ENCODE data around the gene OSBPL10. TPM values are rescaled to one million over a fixed set of nuclear protein-coding genes. Genes with fewer than 3 reads are reported as not detected.

Gene OSBPL10
- total and polyA plus RNA-seq, 7 donors: 0.75 to 4.6 (median 2.3) TPM

DNA sequence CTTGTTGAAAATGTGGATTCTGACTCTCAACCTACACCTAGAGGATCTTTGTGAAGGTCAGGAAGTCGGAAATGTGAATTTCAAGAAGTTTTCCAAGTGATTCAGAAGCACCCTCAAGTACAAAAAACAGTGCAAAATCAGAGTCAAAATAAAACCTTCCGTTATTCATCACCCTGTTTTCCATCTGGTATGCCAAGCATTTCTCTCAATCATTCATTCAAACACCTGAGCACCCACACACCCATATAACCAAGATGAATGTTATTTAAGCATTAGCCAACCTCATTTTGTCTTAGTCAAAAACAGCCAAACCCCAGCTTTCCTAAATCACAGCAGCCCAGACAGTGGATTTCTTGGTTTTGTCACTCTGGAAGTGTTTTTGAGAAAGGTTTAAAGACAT is 91.1 kb downstream of the OSBPL10 start:
- H3K9me3 ChIP-seq: no peaks in the 10 kb centered on the region
- no peak for DNase-seq
- WGBS, 3 donors: 90 to 95% (median 90%) methylated on average over 2 of the region's 2 CpGs
- no peak for ATAC-seq
- no peaks in the 10 kb centered on the region for H3K27me3 ChIP-seq (ENCODE audit: insufficient read depth in 3 of 3, low read length in 2 of 3)
- TF ChIP-seq, protein P1, sequence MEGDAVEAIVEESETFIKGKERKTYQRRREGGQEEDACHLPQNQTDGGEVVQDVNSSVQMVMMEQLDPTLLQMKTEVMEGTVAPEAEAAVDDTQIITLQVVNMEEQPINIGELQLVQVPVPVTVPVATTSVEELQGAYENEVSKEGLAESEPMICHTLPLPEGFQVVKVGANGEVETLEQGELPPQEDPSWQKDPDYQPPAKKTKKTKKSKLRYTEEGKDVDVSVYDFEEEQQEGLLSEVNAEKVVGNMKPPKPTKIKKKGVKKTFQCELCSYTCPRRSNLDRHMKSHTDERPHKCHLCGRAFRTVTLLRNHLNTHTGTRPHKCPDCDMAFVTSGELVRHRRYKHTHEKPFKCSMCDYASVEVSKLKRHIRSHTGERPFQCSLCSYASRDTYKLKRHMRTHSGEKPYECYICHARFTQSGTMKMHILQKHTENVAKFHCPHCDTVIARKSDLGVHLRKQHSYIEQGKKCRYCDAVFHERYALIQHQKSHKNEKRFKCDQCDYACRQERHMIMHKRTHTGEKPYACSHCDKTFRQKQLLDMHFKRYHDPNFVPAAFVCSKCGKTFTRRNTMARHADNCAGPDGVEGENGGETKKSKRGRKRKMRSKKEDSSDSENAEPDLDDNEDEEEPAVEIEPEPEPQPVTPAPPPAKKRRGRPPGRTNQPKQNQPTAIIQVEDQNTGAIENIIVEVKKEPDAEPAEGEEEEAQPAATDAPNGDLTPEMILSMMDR (IDR thresholded peaks at IDR 0.05): no peak
- no peak overlapping the region for H3K4me3 ChIP-seq
- intact Hi-C loops (cut with DNase I): no loop called here
- no peak overlapping the region for H3K27ac ChIP-seq
- no peaks in the 10 kb centered on the region for H3K36me3 ChIP-seq (ENCODE audit: insufficient read depth in 1 of 2, low read depth in 1 of 2)
- no peaks in the 10 kb centered on the region for H3K4me1 ChIP-seq

DNA sequence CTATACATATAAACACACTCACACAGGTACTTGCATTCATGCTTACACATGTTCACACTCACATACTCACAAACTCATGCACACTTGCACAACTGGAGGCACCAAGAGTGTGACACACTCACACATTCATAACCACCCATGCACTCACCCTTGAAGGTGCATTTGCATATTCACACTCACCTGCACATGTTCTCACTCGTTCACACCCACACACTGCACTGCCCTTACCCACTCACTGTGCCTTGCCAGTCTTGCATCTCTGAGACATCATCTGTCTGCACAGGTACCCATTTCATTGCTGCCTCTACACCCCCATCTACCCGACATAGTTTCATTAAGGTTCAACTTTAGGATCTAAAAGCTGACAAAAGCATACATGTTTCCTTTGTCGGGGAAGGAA is 95.8 kb downstream of the OSBPL10 start:
- DNase-seq: no peak
- TF ChIP-seq, protein P1 (IDR thresholded peaks at IDR 0.05): no peak
- H3K4me1 ChIP-seq: no peaks in the 10 kb centered on the region
- no peaks in the 10 kb centered on the region for H3K9me3 ChIP-seq
- no peak for ATAC-seq
- intact Hi-C loops (cut with DNase I): no loop called here
- H3K27ac ChIP-seq: no peak overlapping the region
- H3K36me3 ChIP-seq (ENCODE audit: insufficient read depth in 1 of 2, low read depth in 1 of 2): no peaks in the 10 kb centered on the region
- no peaks in the 10 kb centered on the region for H3K27me3 ChIP-seq (ENCODE audit: insufficient read depth in 3 of 3, low read length in 2 of 3)
- 94 to 96% (median 94%) methylated on average over 3 of the region's 3 CpGs for WGBS, 3 donors
- no peak overlapping the region for H3K4me3 ChIP-seq

DNA sequence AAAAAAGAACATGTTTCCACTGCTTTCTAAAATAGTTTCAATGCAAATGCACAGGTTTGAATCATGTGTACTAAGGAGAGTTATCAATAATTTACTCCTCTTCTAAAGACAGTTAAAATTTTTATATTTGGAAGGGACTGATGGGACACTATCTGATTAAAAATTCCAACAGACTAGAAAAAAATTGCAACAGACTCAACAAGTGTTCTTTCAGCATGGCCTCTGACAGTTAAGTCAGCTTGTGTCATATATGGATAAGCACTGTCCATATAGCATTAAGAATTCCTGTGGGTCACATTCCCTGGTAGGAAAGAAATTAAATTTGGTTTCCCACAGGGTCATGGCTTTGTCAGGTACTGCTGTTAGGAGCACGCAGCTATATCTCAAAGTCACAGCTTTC is 96.8 kb downstream of the OSBPL10 start:
- ATAC-seq: no peak
- Histone ChIP-seq H3K27ac (no peak overlapping the region), H3K36me3 (ENCODE audit: insufficient read depth in 1 of 2, low read depth in 1 of 2) (no peaks in the 10 kb centered on the region), H3K4me1 (no peaks in the 10 kb centered on the region), H3K4me3 (no peak overlapping the region), H3K27me3 (ENCODE audit: insufficient read depth in 3 of 3, low read length in 2 of 3) (no peaks in the 10 kb centered on the region), H3K9me3 (no peaks in the 10 kb centered on the region)
- 91 to 100% (median 95%) methylated on average over 1 of the region's 1 CpG for WGBS, 3 donors
- intact Hi-C loops (cut with DNase I): no loop called here
- no peak for DNase-seq
- TF ChIP-seq, protein P1 (IDR thresholded peaks at IDR 0.05): no peak

DNA sequence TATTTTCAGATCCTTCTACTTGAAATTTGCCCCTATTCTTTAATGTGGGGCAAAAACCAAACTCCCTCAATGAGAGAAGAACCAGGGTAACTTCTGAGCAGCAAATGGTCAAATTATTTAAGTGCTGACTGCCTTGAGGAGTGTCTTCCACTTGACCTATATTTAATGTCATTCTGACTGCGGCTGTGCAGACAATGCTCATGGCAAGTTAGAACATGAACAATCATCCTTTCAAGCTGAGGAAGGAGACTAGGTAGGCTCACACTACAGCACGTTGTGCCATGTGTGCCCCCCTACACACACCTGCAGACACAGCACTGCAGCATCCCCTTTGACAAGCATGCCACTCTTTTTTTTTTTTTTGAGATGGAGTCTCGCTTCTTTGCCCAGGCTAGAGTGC is 98.2 kb downstream of the OSBPL10 start:
- no peaks in the 10 kb centered on the region for H3K4me1 ChIP-seq
- intact Hi-C loops (cut with DNase I): no loop called here
- H3K4me3 ChIP-seq: no peak overlapping the region
- no peaks in the 10 kb centered on the region for H3K9me3 ChIP-seq
- TF ChIP-seq, protein P1 (IDR thresholded peaks at IDR 0.05): no peak
- no peaks in the 10 kb centered on the region for H3K36me3 ChIP-seq (ENCODE audit: insufficient read depth in 1 of 2, low read depth in 1 of 2)
- ATAC-seq (no peak), DNase-seq (no peak)
- 68 to 83% (median 81%) methylated on average over 3 of the region's 3 CpGs for WGBS, 3 donors
- H3K27ac ChIP-seq: no peak overlapping the region
- H3K27me3 ChIP-seq (ENCODE audit: insufficient read depth in 3 of 3, low read length in 2 of 3): no peaks in the 10 kb centered on the region

DNA sequence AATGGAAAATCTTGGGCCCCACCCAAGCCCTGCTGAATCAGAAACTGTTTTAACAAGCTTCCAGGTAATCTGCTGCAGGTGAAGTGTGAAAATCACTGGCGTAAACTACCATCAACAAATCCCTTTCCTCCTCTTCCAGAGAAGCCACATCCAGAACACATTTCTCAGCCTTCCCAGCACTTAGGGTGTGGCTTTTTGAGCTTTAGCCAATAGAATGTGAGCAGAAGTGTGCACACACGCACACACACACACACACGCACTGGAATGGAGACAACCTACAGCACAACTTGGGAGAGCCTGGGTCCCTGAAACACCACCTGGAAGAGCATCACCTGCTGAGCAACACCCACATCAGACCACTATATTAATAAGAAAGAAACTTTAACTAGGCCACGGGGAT is 98.6 kb downstream of the OSBPL10 start:
- intact Hi-C loops (cut with DNase I): no loop called here
- Histone ChIP-seq H3K4me3 (no peak overlapping the region), H3K9me3 (no peaks in the 10 kb centered on the region), H3K4me1 (no peaks in the 10 kb centered on the region), H3K36me3 (ENCODE audit: insufficient read depth in 1 of 2, low read depth in 1 of 2) (no peaks in the 10 kb centered on the region), H3K27ac (no peak overlapping the region), H3K27me3 (ENCODE audit: insufficient read depth in 3 of 3, low read length in 2 of 3) (no peaks in the 10 kb centered on the region)
- no peak for DNase-seq
- no peak for ATAC-seq
- WGBS, 3 donors: 68 to 78% (median 69%) methylated on average over 4 of the region's 4 CpGs
- TF ChIP-seq, protein P1 (IDR thresholded peaks at IDR 0.05): no peak

All from psoas muscle (tissue), 8 donors.